Stimulated activated CD4-positive, alpha-beta T cell treated with anti-CD3 and anti-CD28 coated beads, Interleukin-2, amount 100 ng/mL, for 24 hours (primary cell): ENCODE results near the gene TTC39C.

ENCODE experiments used
- DNase-seq, 2 donors: peaks; one replicate each; pipeline ENCODE4 v3.0.0-alpha.2; 2020

TTC39C gene

GRCh38 chr18:24089515-24090337 lies 75.2 kb downstream of the TTC39C start:
- no peak for DNase-seq

DNA sequence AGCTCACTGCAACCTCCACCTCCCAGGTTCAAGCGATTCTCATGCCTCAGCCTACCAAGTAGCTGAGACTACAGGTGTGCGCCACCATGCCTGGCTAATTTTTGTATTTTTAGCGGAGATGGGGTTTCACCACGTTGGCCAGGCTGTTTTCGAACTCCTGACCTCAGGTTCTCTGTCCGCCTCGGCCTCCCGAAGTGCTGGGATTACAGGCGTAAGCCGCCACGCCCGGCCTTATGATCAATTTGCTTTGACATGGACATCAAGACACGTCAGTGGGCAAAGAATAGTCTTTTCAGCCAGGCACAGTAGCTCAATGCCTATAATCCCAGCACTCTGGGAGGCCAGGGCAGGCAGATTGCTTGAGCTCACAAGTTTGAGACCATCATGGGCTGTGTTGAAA lies 76.3 kb downstream of the TTC39C start:
- no peak for DNase-seq

GRCh38 chr18:24094561-24094960 lies 80.0 kb downstream of the TTC39C start:
- no peak for DNase-seq

DNA sequence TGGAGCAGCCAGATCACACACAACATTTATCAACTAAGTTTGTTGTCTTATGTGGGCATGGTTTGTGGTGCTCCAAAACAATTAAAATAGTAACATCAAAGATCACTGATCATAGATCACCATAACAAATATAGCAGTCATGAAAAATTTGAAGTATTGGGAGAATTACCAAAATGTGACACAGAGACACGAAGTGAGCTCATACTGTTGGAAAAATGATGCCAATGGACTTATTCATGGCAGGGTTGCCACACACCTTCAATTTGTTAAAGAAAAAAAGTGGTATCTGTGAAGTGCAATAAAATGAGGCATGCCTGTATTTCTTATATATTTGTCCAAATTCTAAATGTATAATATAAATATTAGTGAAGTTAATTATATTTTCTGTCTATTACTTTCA lies 81.4 kb downstream of the TTC39C start:
- no peak for DNase-seq

- no peak for DNase-seq
Observed at GRCh38 chr18:24103320-24104021, 88.9 kb downstream of the TTC39C start.

DNA sequence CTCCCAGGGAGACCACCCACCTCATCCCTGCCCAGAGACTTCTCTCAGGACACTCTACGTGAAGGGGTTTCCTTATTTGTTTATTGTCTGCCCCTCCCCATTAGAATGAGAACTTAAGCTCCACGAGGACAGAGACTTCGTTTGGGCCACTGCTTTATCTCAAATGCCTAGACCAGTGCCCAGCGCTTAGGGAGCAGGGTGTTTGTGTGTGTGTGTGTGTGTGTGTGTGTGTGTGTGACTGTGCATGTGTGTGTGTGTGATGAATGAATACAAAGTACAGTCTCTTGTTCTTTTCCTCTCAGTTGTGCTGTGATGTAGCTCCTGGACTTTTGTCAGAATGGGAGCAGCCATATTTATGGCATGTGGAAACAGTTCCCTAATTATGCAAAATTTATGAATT lies 89.9 kb downstream of the TTC39C start:
- no peak for DNase-seq

GRCh38 chr18:24108641-24109040 lies 94.1 kb downstream of the TTC39C start:
- no peak for DNase-seq

DNA sequence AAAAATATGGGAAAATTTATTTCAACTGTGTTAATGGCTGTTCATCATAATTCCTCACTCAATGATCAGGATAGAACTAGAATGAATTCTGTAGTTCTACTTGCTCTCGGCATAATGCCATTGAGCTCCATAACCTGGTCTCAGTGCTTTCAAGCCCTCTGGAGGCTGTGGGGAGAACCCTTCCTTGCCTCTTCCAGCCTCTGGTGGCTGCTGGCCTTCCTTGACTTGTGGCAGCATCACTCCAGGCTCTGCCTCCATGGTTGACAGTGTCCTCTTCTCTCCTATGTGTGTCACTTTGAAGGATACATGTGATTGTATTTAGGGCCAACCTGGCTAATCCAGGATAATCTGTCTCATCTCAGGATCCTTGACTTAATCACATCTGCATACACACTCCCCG lies 97.4 kb downstream of the TTC39C start:
- no peak for DNase-seq

DNA sequence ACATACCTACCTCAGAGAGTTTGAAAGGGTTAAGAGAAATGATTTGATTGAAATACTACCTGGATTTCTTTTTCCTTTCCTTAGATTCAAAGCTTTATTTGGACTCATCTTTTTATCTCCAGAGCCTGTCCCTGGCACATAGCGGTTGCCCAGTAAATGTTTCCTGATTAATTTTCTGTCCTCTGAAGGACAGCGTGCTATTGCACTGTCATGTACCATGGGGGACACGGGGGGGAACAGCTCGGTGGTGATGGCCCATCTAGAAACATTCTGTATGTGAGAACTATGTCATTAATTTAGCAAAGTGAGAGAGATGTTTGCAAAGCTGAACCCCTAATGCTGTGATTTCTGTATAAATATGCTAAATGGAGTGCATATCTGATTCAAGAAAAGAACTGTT lies 97.9 kb downstream of the TTC39C start:
- no peak for DNase-seq

GRCh38 chr18:24112874-24113615 lies 98.5 kb downstream of the TTC39C start:
- no peak for DNase-seq

DNA sequence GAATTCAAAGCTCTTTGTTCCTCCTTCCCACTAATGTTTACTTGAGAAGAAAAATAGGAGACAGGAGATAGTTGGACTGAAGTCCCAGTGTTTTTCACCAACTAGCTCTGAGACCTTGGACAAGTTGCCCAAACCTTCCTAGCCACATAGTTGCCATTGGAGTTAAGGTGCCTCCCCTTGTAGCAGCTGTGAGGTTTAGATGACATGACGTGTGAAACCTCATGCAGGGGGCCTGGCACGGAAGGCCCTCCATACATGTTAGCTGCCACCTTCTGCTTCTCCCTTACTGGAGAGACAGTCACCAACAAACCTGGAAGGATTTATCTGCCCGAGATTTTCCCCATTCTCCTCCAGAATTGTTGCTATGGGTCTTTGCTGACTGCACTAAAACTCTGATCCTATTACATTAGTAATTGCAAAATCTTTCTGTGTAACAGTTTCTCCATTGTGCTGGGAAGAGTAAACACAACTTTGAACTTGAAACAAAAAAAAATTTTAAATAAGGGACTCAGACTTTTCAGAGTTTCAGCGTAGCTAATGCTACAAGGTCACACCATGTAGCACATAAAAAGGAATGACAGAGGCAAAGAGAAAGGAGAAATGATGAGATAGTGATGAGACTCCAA lies 100.5 kb downstream of the TTC39C start:
- no peak for DNase-seq

DNA sequence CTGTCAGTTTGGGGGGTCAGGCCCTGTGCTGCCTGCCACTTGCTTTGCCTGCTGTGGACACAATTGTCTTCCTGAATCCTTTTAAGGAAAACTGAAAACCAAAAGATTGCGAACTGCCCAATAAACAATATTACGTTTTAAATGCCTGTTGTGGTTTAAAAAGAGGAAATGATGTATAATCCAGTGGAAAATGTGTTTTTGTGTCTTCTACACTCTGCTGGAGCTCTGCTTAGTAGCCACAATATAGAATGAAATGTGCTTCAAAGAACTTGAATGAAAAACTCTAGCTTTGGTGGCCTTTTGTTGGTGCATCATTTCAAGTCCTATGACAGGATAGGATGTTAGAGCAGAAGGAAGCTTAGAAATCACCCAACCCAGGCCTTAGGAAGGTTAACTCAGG lies 101.1 kb downstream of the TTC39C start:
- DNase-seq: no peak

- peak; percentile 81 to 83 for DNase-seq
Observed at GRCh38 chr18:24118750-24119577, 104.4 kb downstream of the TTC39C start.

DNA sequence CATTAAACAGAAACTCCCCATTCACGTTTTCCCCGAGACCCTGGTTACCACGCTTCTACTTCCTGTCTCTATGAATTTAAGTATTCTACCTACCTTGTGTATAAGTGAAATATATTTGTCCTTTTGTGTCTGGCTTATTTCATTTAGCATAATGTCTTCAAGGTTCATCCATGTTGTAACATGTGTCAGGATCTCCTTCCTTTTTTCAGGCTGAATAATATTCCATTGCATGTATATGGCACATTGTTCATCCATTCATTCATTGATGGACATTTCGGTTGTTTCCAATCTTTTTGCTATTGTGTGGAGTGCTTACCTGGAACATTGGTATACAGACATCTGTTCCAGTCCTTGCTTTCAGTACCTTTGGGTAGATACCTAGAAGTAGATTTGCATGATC lies 106.1 kb downstream of the TTC39C start:
- DNase-seq: no peak

GRCh38 chr18:24121625-24122024 lies 107.1 kb downstream of the TTC39C start:
- no peak for DNase-seq

DNA sequence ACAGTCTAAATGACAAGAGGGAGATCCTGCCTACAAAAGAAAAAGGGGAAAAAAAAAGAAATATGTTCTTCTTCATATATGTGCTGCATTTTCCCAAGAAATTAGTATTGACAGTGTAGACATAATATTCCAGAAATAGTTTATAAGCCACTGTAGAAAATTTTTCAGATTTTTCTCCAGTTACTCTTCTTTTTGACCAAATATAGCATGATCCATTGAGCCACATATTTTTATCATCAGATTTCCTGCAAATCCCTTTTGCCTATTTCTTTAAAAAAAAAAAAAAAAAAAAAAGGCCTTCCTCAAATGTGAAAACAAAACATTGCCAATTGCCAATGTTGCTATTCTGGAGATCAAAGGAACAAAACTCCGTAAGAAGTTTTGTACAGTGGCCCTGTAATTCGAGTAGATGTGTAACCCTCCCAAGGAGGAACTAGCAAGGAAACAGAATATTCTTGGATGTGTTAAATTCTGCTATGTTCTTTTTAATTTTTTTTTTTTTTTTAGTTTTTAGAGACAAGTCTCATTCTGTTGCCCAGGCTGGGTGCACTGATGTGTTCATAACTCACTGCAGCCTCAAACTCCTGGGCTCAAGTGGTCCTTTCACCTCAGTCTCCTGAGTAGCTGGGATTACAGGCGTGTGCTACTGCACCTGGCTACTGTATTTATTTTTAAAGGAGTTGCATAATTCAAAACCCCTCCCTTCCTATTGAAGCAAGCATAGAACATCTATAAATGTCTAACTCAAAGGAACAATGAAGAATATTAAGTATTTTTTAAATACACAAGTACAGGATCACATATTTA lies 111.8 kb downstream of the TTC39C start:
- no peak for DNase-seq

DNA sequence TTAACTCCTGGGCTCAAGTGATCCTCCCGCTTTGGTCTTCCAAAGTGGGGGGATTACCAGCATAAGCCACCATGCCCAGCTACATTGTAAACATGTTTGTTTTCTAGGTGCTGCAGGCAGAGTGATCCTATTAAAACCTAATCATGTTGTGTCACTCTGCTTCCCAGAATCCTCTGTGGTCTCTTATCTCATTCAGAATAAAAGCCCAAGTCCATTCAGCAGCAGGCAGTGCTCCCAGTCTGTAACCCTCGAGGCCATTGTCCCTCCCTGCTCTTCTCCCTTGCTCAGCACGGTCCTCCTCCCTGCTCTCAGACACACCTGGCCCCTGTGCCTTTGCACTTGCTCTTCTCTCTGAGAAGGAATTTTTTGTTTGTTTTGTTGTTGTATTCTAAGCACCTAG lies 113.2 kb downstream of the TTC39C start:
- DNase-seq: no peak

GRCh38 chr18:24128700-24129099 lies 114.1 kb downstream of the TTC39C start:
- no peak for DNase-seq

GRCh38 chr18:24130494-24130893 lies 115.9 kb downstream of the TTC39C start:
- DNase-seq: no peak

- no peak for DNase-seq
Observed at GRCh38 chr18:24136967-24137373, 122.4 kb downstream of the TTC39C start.

GRCh38 chr18:24138409-24138788 lies 123.8 kb downstream of the TTC39C start:
- no peak for DNase-seq
